Suppressor macrophage treated with lipopolysaccharide for 1 hour (primary cell): ENCODE results near the gene CDC42BPA.
A peak's percentile ranks its signal among the peaks of the same experiment; 100 is the strongest.
"Not testable (repeated sequence)": the region's sequence is repeated elsewhere in the genome, so short reads cannot be mapped to it uniquely, and the experiment has no call there.

Experiments used
- DNase-seq, 3 donors: peaks; one replicate each; pipeline ENCODE4 v3.0.0-alpha.2; 2020 to 2022

CDC42BPA gene

DNA sequence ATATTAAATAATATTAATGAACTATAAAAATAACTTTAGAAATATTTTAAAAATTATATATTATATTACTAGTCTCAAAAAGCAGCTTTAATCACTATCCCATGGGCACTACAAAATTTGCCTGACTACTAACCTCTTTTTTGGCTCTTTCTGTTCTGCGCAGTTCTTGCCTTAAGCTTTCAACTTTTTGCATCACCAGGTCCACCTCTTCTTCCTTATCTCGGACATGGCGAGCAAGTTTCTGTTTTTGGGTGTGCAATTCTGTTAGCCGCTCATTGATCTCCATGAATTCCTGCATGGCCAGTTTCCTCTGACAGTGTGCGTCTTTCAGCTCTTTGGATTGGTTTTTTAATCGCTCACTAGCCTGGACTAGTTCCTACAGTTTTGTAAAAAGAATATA is 205.8 kb downstream of the CDC42BPA start:
- DNase-seq, result no peak

DNA sequence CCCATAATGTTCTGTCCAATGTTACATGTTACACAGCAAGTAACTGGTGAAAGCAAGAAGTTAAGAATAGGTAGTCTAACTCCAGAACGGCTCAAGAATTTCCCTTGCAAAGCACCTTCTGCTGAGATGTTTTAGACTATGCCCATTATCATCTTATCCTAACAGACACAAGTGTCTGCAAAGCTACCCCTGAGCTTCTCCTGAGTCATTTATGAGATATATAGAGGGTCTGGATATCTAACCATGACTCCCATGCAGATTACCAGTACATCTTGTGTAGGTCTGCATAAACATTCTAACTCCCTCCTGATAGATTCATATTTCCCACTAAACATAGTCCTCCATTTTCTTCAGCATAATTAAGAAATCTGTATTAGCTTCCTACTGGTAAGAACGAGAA is 206.5 kb downstream of the CDC42BPA start:
- DNase-seq, result no peak

DNA sequence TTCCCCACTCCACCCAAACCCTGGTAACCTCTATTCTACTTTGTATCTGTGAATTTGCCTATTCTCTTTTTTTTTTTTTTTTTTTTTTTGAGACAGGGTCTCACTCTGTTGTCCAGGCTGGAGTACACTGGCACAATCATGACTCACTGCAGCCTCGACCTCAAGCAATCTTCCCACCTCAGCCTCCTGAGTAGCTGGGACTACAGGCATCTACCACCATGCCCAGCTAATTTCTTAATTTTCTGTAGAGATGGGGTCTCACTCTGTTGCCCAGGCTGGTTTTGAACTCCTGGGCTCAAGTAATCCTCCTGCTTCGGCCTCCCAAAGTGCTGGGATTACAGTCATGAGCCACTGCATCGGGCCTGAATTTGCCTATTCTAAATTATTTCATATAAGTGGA is 213.0 kb downstream of the CDC42BPA start:
- not testable (repeated sequence) for DNase-seq

DNA sequence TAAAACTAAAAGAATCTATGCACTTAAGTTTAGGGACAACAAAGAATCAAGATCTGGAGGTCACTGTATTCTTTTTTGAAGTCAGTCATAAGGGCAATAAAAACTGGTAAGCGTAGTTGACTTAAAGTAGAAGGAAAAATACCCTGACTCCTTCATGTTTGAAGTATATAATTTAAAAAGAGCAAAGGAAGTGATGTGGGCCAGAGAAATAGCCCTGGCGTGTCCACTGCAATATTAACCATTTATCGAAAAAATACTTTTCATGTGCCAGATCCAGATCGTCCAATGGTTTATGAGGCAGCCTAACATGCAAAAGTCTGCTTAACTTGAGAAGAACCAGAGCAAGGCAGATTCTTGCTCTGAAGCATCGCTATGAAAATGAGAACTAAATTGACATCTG is 216.2 kb downstream of the CDC42BPA start:
- no peak for DNase-seq

DNA sequence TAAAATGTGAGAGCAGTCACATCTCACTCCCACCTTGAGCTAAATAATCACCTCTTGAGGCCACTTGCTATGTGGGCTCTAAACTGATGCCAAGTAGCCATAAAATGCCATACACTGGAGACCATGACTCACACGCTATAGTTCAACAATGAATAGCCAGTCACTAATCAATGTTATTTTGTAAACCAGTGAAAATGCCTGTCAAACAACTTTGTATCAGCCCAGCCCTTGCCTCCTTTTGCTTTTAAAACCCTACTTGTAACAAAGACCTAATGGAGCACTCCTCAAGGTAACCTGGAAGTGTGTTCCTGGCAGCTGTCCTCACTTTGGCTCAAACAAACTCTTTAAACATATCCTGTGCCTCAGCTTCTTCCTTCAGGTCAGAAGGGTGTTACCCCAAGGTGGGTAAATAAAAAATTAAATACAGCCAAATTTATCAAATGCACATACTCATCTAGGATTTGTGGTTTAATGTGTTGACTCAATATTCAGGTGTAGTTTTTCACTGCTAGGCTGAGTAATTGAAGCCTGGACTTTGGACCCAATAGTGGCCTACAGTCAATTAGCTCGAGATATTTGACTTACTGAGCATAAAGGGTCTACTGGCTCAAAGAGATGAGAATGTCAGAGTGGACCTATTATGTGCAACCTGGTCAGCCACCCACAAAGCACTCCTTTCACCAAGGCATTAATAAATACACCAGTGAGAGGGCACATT is 223.9 kb downstream of the CDC42BPA start:
- no peak for DNase-seq

DNA sequence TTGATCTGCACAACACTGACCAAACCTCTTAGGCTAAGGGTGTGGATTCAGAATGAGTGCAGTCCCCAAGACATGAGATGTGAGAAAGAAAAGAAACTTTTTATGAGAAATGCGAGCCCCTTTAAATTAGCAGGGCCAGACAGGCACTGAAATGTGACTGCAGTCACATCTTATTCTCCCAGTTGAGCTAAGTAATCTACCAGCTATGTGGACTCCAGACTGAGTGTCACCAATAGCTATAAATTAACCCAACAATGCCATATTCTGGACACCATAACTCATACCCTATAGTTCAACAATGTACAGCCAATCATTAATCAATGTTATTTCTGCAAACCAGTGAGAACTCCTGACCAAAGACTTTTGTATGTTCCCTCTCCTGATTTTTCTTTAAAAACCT is 225.0 kb downstream of the CDC42BPA start:
- no peak for DNase-seq

DNA sequence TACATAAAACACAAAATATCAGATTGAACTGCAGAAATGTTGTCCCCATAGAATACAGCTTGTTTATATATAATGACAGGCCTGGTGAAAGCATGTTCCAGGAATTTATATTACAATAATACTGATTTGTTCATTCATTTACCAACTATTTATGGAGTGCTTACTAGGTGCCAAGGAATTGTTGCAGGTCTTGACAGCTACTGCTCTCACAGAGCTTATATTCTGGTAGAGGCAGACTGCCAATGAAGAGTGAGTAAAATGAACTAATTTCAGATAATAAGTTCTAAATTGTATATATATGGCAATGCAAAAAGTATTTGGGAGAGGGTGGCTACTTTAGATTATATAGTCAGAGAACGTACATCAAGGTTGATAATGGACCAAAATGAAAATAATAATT is 226.2 kb downstream of the CDC42BPA start:
- DNase-seq, result no peak

DNA sequence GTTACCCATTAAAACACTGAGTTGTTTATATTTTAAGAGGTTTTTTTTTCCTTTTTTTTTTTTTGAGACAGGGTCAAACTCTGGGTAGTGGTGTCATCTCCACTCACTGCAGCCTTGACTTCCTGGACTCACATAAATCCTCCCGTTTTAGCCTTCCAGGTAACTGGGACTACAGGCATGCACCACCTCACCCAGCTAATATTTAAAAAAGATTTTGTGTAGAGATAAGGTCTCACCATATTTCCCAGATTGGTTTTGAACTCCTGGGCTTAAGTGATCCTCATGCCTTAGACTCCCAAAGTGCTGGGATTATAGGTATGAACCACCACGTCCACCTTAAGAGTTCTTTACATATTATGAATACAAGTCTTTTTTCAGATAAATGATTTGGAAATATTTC is 231.7 kb downstream of the CDC42BPA start:
- no peak for DNase-seq

DNA sequence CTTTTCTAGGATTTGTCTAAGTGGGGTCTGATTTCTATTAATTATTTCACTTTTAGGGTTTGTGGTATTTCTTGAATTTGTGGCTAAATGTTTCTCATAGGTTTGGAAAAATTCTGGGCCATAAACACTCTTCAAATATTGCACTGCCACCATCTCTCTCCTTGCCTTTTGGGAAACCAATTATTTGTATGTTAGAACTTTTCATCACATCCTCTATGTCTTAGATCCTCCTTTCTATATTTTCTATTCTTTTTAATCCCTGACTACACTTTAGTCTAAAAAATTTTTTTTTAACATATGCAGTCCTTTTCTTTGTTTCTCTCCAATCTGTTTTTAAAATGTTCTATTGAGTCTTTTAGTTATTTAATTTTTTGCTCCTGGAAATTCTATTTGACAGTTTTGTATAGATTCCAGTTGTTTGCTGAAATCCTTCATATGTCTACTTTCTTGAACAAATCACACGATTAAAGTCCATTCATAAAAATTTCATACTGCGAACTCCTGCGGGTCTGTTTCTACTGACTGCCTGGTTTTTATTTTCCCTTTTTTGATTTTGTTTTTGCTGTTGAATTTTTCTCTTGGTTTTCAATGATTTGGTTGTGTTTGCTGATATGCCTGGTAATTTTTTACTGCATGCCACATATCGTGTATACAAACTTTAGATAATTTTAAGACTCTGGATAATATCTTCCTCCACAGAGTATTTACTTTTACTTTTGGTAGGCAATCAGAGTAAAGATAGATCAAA is 235.1 kb downstream of the CDC42BPA start:
- no peak for DNase-seq

DNA sequence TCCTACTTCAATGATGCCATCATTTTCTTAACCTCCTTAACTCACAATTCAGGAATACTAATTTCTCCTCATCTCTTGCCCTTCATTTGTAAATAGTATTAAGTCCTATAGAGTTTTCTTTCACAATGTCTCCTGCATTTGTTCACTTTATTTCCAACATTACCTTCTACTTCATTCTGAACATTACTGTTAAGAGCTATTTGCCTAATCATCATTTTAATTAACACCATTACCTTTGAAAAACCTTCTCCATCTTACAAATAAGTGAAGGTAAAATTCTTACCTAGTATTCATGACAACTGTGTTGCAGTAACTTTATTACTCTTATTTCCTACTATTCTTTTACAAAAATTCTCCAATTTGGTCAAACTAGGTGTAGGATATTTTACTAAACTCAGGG is 240.5 kb downstream of the CDC42BPA start:
- DNase-seq, result no peak

DNA sequence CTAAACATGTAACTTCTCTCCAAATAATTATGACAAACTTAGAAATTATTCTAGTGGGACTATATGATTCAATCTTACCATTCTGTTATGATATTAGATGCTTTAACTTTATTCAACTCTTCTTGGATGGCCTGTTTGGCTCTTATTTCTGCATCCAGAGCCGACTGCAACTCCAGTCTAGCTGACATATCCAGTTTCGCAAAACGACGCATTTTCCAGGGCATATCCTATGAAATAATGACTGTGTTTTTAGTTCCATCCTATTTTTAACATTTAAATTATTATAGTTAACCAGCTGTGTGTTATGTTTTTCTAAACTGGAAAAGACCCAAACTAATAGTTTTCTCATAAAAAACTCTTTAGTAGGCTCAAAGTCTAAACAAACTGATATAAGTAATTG is 244.5 kb downstream of the CDC42BPA start:
- DNase-seq, result no peak

DNA sequence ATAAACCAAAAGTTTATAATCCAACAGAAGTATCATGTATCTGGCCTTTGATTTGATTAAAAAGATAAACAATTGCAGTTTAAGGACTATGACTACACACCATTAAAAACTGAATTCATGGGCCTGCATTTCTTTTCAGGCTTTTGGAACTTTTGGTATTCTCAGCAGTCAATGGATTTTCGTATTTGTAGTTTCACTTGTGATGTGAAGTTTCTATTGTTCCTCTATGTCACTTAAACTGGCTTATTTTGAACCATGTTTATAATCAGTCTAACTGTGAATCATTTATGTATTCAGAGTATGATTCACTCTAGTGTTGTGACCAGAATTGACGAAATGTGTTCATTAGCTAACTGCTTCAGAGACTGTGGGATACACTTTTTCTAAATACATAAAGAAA is 245.3 kb downstream of the CDC42BPA start:
- peak in 1 of 3 donors; percentile 5 for DNase-seq

DNA sequence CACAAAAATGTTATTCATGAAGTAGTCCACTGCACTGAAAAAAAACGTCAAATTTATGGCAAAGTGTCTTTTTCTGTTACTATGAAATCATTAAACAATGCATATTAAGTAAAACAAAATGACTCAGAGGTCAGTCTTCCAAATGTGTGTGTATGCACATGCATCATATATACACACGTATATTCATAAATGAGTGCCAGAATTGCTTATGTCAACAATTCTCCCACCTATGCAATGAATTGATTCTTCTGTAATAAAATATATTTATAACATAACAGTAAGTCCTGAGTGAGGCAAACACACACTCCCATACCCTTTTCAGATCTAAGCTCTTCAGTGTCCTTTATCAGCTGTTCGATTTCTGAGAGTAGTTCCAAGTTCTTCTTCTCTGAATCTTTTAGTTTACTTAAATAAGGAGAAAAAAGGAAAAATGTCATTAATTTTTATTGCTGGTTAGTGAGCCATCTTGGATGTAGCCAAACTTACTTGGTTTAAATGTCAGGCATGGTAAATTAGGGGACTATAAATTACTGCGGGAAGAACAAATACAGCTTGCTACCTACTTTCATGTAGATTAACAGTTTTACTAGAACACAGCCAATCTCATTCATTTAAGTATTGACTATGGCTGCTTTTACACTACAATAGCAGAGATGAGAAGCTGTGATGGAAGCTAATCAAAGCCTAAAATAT is 246.3 kb downstream of the CDC42BPA start:
- DNase-seq, result no peak

DNA sequence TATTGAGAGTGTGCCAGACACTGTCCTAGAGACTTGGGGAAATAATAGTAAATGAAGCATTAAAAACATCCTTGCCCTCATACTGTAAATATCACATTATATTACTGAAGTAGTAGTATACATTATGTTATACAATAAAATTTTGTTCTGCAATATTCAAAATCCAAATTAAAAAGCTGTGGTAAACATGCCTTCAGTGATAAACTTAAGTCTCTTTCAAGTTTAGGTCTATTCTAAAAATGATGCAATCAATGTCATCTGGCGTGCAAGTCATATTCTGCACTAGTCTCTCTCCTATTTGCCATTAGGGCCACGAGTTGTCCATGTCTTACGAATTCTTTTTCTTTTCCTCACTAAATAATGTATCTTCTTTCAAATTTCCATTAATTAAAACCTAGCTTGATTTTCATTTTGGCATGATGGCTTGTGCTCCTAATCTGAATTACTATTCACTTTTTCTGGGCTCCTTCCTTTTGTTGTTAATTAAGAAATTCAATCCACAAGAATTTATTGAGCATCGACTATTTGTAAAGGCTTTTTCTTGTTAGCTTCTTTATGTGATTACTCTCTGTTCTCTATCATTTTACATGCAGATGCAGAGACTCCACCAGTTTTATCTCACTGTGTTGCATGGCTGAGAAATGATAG is 247.5 kb downstream of the CDC42BPA start:
- no peak for DNase-seq

DNA sequence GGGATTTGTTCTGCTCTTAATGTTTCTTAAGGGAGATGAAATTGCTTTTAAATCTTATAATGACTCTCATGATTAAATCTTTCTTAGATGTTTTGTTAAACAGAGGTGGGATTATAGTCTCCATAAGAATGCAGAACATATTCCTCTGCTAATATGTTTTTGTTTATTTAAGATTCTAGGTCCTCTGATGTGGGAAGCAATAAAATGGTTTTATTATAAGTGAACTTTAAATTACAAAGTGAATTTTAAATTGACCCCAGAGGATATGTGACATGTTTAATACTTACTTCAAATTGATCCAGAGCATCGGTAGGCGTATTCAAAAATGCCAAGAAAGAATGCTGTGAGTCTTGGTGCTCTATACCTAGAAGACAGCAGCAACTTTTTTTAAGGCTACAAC is 248.8 kb downstream of the CDC42BPA start:
- no peak for DNase-seq

DNA sequence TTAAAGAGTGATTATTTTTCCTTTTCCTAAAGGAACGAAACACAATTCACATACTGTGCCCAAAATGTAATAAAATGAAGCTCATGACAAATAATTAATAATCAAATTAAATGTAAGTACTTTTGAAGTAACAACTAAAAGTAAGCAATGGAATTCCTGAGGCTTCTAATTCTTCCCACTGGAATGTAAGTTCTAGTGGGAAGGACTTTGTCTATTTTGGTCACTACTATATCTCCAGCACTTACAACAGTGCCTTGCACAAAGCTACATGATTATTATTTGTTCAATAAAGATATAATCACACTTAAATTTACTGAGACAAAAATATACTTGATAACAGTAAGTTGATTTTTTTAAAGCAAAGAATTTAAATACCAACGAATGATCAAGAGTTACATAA is 249.4 kb downstream of the CDC42BPA start:
- DNase-seq, result no peak

DNA sequence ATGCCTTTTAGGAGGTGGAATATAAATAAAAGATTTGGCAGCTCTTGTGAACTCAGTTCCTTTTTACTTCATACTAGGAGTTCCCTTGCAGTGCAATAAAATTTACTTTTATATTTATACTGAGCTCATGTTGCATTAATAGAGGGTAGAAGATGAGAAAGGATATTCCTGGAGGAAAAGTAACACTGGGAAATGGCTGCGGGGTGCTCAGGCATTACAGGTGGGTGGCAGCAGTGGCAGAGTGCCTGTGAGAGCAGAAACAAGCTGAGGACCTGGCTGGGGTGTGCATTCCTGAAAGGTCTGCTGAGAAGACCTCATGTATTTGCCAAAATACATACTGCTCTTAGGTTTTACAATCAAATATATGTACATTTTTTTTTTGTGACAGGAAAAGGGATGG is 251.3 kb downstream of the CDC42BPA start:
- DNase-seq, result no peak

DNA sequence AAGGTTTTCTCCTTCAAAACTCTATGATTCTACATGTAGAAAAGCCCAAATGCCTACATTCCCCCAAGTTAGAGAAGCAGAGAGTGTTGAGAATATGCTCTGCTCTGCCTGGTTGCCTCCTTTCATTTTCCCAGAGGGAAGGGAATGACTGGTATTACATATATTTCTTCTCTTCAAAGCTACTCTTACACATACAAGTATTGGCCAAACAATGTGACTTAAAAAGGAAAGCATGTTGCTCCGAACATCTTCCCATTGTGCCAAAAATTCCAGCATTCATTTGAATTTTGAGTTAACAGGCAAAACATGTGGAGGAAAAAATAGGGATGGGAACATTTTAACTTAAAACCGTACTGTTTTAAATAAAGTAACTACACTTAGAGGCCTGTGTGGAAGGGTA is 253.0 kb downstream of the CDC42BPA start:
- no peak for DNase-seq

DNA sequence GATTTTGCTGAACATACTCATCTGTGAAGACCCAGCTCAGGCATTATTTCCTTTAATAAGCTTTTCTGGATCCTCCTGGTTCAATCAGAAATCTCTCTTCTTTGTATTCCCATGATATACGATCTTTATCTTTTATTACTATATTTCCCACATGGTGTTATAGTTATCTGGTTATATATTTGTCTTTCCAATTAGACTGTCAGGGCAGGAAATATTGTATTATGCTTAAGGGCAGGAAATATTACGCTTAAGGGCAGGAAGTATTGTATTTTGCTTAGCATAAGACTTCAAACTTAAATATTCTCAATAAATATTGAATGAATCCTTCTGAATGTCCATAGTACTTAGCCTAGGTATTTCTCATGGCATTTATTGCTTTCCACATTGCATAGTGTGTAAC is 256.0 kb downstream of the CDC42BPA start:
- no peak for DNase-seq

DNA sequence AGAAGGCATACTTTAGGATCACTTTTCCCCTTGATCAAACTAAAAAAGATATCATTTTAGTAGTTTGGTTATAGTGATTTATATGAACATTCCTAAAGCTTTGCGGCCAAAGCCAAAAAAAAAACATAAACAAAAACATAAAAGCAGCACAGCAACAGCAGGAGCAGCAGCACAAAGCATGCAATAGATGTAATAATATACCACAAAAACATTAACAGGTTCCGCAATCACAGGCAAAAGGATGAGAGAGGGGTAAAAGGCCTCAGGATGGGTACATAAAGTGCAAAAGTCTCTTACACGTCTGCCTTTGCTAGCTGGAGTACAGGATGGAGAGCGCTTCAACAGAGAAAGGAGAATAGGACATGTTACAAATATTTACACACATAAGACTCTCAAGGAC is 259.2 kb downstream of the CDC42BPA start:
- DNase-seq, result no peak

DNA sequence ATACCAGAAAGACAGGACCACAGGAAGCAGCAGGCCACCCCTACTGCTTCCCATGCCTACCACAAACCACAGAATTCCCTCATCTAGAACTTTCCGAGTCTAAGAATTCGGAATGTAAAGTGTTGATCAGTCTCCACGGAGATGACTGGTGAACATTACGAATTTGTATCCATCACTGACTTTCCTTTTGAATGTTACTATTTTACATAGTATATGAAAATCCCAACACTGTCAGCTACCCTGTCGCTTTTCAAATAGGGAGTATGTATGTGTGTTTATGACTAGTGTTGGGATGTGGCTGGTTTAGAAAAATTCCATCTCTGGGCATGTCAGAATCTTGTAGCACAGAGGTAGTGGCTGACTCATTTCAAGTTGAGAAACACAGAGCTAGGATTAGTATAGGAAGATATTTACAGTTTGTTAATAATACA is 260.0 kb downstream of the CDC42BPA start:
- DNase-seq, result no peak

DNA sequence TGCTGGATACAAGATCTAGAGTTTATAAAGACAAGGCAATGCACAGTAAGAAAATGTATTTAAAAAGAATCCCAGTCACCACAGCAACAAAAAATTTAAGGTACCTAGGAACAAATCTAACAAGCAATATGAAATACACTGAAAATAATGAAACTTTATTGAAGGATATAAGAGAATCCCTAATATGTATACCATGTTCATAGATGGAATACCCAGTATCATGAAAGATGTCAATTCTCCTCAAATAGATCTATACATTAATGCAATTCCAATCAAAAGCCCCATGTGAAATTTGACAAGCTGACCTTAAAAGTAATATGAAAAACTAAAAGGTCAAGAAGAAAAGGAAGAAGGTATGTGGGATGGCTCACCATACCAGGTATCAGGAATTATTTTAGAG is 269.0 kb downstream of the CDC42BPA start:
- no peak for DNase-seq

DNA sequence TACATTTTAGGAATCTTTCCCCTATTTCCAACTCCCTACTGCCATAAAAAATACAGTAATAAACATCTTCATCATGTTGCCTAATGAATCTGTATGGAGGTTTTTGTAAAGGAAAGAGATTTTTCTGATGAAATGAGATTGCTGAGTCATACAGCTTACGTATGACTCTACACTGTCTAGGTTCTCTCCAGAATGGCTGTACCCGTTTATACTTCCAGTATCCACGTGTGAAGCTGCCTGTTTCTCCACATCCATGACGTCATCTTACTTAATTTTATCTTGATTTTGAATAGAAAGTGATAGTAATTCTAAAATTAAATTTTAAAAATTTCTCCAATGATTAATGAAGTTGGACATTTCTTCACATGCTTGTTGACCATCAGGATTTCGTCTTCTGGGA is 274.5 kb downstream of the CDC42BPA start:
- peak; percentile 46 to 70 (median 60) for DNase-seq

DNA sequence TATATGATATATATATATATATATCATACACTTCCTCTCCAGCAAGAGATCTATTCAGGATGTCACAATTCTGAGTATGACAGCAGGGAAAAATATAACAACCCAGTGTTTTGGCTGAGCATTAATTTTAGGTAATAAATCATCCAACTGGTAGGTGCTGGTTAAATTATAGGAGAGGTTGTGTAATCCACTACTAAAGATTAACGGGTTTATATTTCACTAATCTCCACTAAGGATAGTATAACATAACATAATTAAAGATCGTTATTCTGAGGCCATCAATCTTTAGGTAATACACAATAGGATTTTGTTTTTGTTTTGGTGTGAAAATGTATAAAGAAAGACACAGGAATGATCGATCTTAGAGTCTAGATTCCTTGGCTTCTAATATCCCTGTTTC is 276.0 kb downstream of the CDC42BPA start:
- no peak for DNase-seq
